GM18498 (cell line): ENCODE results near the gene SNPH.

Source experiments
- ATAC-seq: cut with Tn5 transposase; IDR thresholded peaks from one replicate; pipeline ENCODE4 v1.9.1; 2021; ENCODE audit warnings: mild to moderate bottlenecking, moderate library complexity; ENCODE audit not compliant: unreplicated experiment

SNPH gene

DNA sequence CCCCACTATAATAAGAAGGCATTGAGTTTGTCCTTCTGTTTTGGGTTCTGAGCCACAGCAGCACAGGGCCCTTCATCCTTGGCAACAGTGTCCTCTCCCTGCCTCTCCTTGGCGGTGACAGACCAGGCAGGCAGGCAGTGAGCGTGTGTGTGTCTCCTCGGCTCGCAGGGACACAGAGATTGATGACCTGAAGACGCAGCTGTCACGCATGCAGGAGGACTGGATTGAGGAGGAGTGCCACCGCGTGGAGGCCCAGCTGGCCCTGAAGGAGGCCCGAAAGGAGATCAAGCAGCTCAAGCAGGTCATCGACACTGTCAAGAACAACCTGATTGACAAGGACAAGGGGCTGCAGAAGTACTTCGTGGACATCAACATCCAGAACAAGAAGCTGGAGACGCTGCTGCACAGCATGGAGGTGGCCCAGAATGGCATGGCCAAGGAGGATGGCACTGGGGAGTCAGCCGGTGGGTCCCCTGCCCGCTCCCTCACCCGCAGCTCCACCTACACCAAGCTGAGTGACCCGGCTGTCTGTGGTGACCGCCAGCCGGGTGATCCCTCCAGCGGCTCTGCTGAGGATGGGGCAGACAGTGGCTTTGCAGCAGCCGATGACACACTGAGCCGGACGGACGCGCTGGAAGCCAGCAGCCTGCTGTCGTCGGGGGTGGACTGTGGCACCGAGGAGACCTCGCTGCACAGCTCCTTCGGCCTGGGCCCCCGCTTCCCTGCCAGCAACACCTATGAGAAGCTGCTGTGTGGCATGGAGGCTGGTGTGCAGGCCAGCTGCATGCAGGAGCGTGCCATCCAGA lies 38.8 kb downstream of the SNPH start:
- ATAC-seq: no peak

DNA sequence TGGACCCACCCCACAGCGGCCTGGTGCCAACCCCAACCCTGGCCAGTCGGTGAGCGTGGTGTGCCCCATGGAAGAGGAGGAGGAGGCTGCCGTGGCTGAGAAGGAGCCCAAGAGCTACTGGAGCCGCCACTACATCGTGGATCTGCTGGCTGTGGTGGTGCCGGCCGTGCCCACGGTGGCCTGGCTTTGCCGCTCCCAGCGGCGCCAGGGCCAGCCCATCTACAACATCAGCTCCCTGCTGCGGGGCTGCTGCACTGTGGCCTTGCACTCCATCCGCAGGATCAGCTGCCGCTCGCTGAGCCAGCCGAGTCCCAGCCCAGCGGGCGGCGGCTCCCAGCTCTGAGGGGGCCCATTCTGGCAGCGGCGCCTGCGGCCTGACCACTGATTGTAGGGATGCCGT lies 39.6 kb downstream of the SNPH start:
- ATAC-seq: no peak

DNA sequence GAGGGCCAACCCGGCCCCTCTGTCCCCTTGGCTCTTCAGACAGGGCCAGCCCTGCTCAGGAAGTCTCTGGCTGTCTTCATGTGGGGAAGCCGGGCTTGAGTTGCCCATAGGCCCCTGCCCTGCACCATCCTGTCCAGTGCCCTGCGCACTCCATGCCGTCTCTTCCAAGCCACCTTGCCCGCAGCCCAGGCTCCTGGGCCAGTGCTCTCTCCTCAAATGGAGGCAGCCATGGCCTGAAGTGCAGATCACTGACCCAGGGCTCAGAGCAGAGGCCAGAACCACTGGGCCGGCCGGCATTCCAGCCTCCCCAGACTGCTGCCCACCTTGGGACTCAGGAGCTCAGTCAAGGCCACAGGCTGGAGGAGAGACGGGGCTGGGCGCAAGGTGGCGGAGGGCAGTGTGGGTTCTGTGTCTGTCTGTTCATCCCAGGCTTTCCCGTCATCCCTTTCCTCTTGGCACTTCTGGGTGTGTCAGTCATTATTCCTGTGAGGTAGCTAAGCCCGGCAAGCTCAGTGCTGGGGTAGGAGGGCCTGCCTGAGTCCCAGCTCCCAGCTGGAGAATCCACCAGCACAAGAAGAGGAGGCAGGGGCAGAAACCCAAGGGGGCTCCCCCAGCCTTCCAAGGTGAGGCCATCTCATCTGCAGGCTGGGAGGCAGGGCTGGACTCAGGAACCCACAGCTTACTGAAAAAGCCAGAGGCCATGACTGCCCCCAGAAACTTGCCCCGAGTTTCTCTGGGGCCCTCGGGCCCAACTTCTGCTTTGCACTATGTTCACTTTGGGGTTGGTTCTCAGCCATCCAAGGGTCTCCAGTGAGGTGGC lies 40.4 kb downstream of the SNPH start:
- no peak for ATAC-seq

DNA sequence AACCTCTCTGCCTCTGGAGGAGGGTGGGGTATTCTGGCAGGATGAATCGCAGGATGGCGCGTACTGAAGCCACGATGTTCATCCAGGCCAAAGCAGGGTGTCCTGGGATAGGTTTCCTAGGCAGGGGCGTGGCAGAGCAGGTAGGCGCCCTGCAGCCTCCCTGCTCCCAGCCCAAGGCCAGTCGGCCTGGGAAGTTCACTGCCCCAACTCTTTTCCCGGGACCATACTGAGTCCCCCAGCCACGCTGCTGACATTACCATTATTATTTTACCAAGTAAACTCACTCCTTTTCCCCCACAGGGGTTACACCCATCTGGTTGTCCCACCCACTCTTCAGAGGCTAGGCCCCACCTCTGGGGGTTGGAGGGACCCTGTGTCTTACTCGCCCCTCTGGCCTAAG lies 41.1 kb downstream of the SNPH start:
- no peak for ATAC-seq

DNA sequence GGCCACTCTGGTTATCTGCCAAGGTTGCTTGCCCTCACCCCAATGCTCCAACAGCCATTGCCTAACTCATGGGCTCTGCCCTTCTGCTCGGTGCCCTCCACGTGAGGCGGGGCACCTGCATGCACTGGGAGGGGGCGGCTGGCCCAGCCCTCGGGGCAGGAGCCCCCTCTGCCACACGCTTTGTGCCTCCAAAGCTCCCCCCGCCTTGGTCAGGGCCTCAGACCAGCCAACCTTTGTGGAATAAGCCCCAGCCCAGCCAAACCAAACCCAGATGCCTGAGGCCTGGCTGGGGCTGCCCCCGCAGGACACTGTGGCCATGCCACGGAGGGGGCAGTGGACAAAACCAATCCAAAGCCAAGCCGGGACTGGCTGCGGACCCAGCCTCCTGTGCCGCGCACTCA lies 41.5 kb downstream of the SNPH start:
- ATAC-seq: no peak

DNA sequence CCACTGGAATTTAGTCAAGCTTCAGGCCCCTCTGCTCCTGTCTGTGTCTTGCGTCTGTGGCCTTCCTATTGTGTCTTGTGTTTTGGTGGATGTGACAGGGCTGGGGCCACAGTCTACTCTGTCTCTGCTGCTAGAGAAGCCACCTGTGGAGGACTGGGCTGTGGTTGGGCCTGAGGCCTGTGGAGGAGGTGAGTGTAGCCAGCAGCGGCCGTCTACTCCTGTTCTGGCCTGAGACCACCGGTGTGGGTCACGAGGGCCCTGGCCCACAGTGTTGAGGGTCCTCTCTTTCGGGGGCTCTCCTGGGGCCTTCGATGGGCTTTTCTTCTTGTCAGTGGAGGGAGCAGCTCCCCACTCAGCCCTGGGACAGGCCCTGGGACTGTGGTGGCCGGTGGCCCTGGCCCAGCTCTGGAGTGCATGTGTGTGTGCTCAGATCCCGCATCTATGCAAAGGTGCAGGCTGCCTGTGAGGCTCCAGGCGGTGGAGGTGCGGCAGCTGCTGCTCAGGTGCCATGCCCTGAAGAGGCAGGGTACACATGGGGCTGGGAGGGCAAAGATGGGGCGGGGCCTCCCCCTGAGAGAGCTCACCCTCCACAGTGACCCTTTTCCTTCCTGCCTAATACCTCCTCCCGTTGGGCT lies 42.1 kb downstream of the SNPH start:
- no peak for ATAC-seq

DNA sequence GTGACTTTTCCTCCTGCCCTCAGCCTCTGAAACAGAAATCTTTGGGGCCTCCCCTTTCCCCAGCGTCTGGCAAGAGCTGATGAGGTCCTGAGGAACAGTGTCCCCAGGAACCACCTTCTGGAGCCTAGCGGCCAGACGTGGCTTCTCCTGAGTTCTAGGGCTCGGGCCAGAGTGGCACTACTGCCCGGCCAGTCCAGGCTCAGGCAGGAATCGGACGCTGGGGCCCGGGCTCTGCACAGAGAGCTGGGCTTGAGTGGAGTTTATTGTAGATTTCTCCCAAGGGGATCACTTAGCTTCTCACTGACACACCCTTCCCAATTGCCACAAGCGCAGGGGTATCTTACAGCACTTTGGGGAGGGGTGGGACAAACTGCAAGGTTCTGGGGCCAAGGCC lies 42.6 kb downstream of the SNPH start:
- ATAC-seq: no peak

DNA sequence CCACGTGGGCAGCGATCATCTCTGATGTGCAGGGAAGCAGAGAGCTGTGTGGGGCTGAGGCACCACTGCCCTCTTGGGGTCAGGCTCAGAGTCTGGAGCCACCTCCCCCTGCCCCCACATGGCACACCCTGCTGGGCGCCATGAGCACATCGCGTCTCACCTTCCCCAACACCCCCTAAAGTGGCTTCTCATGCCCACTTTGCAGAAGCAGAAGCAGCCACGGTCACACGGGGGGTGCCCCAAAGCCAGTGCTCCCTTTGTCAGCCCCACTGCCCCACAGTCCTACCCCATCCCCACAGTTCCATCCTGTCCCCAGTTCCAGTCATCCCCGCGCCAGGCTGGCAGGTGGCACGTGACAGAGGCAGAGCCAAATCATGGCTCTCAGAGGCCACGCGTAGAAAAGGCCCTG lies 43.3 kb downstream of the SNPH start:
- ATAC-seq: no peak

DNA sequence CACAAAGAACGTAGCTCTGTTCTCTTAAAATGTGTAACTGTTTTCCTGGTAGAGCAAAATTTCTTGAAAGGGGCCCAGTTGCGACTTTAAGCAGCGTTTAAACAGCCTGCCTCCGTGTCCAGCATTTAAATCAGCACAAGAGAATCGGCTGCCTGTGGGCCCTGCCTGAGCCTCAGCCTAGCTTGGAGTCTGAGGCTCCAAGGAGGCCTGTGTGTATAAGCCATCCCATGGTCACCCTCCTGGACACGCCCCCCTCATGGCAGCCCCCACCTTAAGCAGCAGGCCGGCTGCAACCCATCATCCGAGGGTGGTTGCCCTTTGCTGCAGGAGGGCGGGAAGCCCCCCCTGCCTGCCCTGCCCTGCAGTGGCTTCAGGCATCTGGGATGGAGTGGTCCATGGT lies 44.0 kb downstream of the SNPH start:
- no peak for ATAC-seq

DNA sequence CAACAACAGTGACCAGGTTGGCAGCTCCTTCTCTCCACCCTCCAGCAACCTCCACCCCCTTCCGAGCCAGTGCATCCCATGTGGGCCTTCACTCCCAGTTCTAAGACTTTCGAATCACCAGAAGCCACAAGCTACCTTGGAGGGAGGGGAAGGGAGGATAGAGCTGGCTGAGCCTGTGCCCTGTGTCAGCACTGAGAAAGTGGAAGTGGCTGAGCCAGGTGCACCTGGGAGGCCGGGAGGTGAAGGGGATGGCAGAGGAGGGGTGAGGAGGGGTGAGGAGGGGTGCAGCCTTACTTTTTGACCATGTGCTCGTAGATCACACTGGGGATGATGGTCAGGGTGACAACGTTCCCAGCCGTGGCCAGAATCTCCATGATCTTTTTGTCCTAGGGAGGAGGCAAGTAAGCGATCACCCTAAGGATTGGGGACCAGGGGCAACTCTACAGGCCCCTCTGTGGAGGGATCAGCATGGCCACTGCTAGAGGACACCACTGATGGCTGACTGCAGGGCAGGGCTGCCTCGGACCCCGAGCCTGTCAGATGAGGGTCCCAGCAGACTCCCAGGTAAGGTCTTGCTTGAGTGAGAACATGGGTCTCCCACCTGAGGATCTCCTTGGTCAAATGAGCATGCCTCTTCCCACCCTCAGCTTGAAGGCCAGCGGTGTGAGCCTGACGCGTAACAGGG lies 44.6 kb downstream of the SNPH start:
- ATAC-seq: no peak

DNA sequence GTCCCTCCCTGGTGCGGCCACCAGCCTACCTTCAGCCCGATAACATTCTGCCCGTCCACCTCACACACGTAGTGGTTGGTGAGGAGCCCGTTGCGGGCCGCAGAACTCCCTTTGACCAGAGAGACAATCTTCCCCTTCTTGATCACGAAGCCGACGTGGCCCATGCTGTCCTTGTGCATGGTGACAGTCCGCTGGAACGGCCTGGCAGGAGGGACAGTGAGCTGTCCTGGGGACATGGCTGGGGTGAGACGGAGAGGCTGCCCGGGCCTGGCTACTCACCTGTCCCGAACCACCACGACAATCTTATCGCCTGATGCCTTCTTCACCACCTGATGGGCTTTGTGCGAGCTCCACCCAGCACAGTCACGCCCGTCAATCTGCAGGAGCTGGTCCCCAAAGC lies 46.2 kb downstream of the SNPH start:
- no peak for ATAC-seq

DNA sequence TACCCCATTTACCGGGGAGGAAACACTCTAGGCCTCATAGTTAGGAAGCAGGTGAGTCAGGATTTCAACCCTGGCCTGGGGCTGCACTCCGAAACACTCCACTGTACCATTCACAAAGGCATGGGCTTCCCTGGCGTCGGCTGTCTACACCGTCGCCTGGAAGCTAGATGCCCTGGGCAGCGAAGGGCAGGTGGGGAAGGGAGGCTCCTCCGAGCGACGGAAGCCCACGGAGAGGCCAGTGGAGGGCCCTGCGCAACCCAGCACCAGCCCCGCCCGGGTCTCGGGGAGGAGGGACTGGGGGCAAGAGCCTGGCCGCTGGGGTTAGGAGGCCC lies 46.8 kb downstream of the SNPH start:
- no peak for ATAC-seq

DNA sequence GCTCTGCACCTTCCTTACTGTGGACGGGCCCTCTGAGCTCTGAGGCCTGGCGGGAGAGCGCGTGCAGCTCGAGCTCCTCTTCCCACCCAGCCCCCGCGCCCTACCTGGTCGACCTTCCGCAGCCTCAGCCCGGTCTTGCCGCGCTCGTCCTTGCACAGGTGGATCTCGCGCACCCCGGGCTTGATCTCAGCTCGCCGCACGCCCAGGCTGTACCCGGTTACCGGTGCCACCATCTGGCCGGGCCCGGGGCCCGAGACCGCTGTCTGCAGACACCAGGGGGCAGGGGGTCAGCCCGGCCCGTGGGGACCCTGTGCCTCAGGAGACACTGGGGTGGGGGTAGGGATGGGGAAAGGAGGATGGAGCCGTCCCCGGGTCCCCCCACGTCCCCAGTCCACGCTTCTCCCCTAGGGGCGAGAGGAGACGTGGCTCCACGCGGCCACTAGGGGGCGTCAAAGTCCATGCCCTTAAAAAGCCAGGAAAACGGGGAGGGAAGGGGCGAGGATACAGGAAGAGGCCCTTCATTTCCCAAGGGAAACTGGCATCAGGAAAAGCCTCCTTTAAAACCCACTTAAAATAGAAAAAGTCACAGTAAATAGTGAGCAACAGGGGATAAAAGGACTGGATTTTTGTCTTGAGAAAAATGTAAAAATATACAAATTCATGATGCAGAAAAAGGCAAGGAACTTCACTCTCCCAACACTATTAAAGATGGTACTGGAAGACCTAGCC lies 47.3 kb downstream of the SNPH start:
- ATAC-seq: no peak

DNA sequence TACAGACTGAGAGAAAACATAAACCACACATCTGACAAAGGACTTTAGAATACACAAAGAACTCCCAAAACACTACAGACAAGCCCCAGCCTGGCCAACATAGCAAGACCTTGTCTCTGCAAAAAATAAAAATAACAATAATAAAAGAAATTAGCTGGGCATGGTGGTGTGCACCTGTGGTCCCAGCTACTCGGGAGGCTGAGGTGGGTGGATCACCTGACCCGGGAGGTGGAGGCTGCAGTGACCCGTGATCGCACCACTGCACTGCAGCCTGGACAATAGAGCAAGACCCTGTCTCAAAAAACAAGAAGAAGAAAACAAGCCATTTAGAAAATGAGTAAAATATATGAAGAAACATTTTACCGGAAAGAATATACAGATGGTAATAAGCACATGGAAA lies 49.7 kb downstream of the SNPH start:
- ATAC-seq: no peak

DNA sequence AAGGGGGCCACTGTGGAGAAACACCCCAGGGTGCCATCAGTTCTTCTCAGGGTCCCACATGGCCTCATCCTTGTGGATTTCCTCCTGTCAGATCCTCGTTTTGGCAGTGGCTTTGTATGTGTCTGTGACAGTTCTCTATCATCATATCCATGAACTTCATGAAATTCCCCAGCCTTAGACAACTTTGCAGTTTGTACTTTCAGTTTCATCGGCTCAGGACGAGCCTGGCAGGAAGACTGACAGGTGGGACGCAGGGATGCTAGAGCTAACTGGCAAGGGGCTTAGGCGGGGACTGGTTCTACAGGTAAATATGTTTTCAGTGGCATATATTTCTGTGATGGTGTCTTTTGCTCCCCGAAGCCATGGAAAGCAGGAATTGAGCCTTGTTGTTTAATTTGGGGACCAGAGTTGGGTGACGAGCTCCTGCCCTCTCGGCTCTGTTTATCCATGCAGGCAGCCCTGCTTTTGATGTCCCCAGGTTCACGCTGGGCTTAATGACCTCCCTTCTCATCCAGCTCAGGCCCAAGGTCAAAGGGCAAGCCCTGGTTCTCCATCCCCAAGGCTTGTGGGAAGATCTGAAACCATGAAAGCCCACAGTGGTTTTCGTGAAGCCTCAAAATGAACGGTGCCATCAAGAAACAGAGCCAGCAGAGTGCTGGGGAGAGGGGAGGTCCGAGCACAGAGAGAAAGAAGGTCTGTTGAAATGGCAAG lies 51.6 kb downstream of the SNPH start:
- ATAC-seq: no peak

DNA sequence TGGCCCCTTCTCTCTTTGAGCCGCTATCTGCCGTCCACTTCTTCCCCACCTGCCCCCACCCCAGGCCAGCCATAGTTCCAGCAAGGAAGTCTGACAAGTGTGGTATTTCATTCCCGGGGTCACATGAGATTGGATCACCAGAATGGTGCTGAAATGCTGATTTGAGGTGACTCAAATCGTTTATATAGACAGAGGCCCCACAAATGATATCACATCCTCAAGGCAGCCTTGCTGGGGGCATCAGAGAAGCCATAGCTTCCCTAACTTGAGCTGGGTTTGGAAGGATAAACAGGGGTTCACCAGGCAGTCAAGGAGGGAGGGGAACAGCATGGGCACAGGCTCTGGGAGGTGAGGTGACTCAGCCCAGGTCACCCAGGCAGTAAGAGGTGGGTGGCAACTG lies 53.0 kb downstream of the SNPH start:
- no peak for ATAC-seq

DNA sequence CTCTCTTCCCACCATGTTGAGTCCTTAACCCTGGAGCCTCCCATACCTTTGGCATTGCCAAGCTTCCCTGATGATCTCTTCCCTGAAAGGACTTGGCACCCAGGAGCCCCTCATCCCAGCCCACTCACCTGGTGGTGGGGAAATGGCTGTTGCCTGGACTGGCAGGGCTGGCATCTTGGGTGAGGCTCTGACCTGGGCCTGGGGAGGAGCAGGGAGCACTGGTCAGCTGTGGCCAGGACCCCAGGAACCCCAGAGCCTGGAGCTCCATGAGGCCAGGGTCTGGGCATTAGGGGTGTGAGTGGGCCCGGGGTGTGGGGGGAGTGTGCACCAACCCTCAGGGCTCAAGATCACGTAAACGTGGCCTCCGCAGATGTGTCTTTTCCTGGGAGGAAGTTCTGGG lies 53.4 kb downstream of the SNPH start:
- no peak for ATAC-seq

DNA sequence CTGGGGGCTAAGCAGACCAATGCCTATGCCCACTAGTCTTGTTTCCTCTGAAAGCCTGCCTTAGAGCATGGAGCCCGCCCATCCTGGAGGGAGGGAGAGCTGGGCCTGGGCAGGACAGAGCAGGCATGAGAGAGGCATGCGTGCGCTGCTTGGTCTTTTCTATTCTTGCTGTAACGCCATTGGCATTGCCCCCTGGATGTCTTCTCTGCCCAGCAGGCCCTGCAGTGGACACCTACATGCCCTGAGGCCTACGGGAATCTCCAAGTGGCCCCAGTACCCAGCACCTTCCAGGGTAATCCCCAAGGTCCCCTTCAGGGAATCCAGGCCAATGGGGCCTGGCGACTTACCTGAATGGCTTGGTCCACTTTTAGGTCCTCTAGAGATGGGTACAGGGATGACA lies 53.9 kb downstream of the SNPH start:
- no peak for ATAC-seq

DNA sequence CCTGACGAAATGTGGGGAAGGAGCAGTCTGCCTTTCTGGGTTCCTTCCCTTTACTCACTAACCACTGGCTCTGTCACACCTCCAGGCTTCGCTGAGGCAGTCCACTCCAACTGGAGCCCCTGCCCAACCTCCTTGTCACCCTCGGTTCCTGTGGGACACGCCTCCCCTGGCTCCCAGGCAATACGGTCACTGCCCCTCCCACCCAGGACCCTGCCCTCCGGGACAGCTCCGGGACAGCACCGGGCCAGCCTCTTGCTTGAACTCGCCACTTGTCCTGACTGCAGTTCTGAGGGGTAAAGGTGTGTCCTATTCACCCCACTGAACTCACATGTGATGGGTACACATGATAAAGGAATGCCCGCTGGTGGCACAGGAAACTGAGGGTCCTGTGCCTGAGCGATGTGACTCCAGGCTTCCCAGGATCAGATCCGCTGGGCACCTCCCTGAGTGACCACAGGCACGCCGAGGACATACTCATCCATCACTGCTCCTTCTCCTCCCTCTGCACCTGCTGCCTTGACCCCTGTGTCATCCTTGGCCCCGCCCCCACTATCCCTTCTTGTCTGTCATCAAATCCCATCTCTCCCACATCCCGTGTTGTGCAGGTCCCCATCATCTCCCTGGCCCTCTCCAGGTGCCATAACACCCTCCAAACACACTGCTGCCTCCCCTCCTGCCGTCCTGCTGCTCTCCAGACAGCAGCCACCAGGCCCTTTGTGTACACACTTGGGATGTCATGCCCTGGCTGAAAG lies 55.0 kb downstream of the SNPH start:
- ATAC-seq: no peak

DNA sequence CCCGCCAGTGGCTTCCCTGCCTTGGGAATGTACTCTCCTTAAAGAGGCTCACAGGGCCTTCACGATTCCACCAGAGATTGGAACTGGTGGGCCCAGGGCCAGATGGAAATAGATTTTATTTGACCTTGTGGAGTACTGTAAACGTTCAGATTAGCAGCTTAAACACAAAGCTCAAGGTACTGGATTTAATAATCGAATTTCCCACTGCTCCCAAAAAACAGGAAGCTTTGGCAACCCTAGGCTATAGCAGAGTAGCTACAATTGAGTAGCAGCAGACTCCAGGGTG lies 55.5 kb downstream of the SNPH start:
- ATAC-seq: no peak
